Measurements from ENCODE around the gene MINDY3. TPM values are rescaled to one million over a fixed set of nuclear protein-coding genes. Genes with fewer than 3 reads are reported as not detected.

MINDY3 gene
- total RNA-seq, 1 experiment from 2014 or later = 10.8 TPM

GRCh38 chr10:15747632-15748031 is 112.7 kb downstream of the MINDY3 start:
- Histone ChIP-seq H3K9me2 (ENCODE audit: insufficient read depth) (no peaks in the 10 kb centered on the region), H3K9me3 (ENCODE audit: insufficient read depth, low read depth) (no peaks in the 10 kb centered on the region), H3F3A (ENCODE audit: insufficient read depth, low read depth) (no peaks in the 10 kb centered on the region), H3K27me3 (ENCODE audit: insufficient read depth, low read depth) (peaks cover 7% of the 10 kb centered on the region), H3K36me3 (ENCODE audit: low read depth) (no peaks in the 10 kb centered on the region), H3K79me2 (ENCODE audit: low read depth) (no peaks in the 10 kb centered on the region), H4K20me1 (ENCODE audit: insufficient read depth) (no peaks in the 10 kb centered on the region), H3K27ac (no peak overlapping the region), H3K4me3 (no peak overlapping the region), H2AFZ (no peak overlapping the region), H3K4me1 (replicated peaks; ENCODE audit: insufficient read depth) (no peaks in the 10 kb centered on the region), H3K4me2 (no peak overlapping the region)
- no peak for TF ChIP-seq CTCF (conservative IDR thresholded peaks at IDR 0.05)
- TF ChIP-seq EZH2 (IDR thresholded peaks at IDR 0.05; ENCODE audit: low read depth) = no peak
- ChIA-PET POLR2A (ENCODE audit: unreplicated experiment) (no interaction called here), CTCF (no interaction called here)
- no peak for DNase-seq
- BruUV-seq (replicated peaks) = no TSS peak
- intact Hi-C loops (cut with micrococcal nuclease; ENCODE audit: unreplicated experiment) = no loop called here

GRCh38 chr10:15745751-15746150 is 114.6 kb downstream of the MINDY3 start:
- no peak overlapping the region for H3K4me2 ChIP-seq
- no peaks in the 10 kb centered on the region for H3K9me3 ChIP-seq (ENCODE audit: insufficient read depth, low read depth)
- H3F3A ChIP-seq (ENCODE audit: insufficient read depth, low read depth) = no peaks in the 10 kb centered on the region
- POLR2A ChIA-PET (ENCODE audit: unreplicated experiment) = no interaction called here
- H3K27me3 ChIP-seq (ENCODE audit: insufficient read depth, low read depth) = peaks cover 7% of the 10 kb centered on the region
- no peaks in the 10 kb centered on the region for H3K9me2 ChIP-seq (ENCODE audit: insufficient read depth)
- no peak overlapping the region for H2AFZ ChIP-seq
- DNase-seq = no peak
- H3K27ac ChIP-seq = no peak overlapping the region
- H4K20me1 ChIP-seq (ENCODE audit: insufficient read depth) = no peaks in the 10 kb centered on the region
- intact Hi-C loops (cut with micrococcal nuclease; ENCODE audit: unreplicated experiment) = no loop called here
- no peaks in the 10 kb centered on the region for H3K79me2 ChIP-seq (ENCODE audit: low read depth)
- TF ChIP-seq EZH2 (IDR thresholded peaks at IDR 0.05; ENCODE audit: low read depth) = no peak
- no TSS peak for BruUV-seq (replicated peaks)
- no peaks in the 10 kb centered on the region for H3K4me1 ChIP-seq (replicated peaks; ENCODE audit: insufficient read depth)
- no peaks in the 10 kb centered on the region for H3K36me3 ChIP-seq (ENCODE audit: low read depth)
- CTCF ChIA-PET = no interaction called here
- H3K4me3 ChIP-seq = no peak overlapping the region

DNA sequence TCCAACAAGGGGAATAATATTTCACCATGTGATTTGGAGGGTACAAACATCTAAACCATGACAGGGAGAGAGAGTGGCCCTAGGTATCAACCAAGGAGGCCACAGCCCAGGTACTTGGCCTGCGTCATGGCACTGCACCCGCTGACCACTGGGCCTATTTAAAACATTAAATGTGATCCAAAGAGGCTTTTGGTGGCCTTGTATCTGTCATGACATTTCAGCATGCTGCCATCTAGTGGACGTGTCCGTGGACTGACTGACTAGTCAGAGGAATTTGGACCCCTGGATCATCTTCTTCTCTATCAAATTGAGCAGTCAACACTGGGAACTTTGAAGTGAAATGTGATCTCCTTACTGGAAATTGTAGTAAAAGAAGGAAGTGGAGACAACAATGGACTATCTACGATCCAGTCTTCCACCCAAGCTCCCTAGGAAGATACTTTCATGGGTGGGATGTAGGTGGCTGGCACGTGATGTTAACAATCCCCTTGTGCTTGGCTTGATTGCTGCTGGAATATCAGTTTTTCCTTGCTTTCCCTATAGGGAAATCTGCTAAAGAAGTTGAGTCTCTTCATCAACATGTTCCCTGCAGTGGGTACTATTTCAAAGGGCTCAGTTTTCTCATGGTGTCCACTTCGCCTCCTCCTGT is 116.0 kb downstream of the MINDY3 start:
- H3K9me3 ChIP-seq (ENCODE audit: insufficient read depth, low read depth) = no peaks in the 10 kb centered on the region
- BruUV-seq (replicated peaks) = no TSS peak
- no peaks in the 10 kb centered on the region for H4K20me1 ChIP-seq (ENCODE audit: insufficient read depth)
- no peaks in the 10 kb centered on the region for H3K79me2 ChIP-seq (ENCODE audit: low read depth)
- no peak overlapping the region for H3K27ac ChIP-seq
- H3K4me1 ChIP-seq (replicated peaks; ENCODE audit: insufficient read depth) = no peaks in the 10 kb centered on the region
- H3F3A ChIP-seq (ENCODE audit: insufficient read depth, low read depth) = no peaks in the 10 kb centered on the region
- no peak overlapping the region for H3K4me2 ChIP-seq
- H3K36me3 ChIP-seq (ENCODE audit: low read depth) = no peaks in the 10 kb centered on the region
- no peak overlapping the region for H3K4me3 ChIP-seq
- peak in 1 of 2 experiments; percentile 7 for DNase-seq
- intact Hi-C loops (cut with micrococcal nuclease; ENCODE audit: unreplicated experiment) = no loop called here
- no peaks in the 10 kb centered on the region for H3K9me2 ChIP-seq (ENCODE audit: insufficient read depth)
- ChIA-PET CTCF (no interaction called here), POLR2A (ENCODE audit: unreplicated experiment) (no interaction called here)
- H3K27me3 ChIP-seq (ENCODE audit: insufficient read depth, low read depth) = peaks cover 5% of the 10 kb centered on the region
- no peak overlapping the region for H2AFZ ChIP-seq
- TF ChIP-seq CTCF (conservative IDR thresholded peaks at IDR 0.05) = peak; percentile 58
- TF ChIP-seq EZH2 (IDR thresholded peaks at IDR 0.05; ENCODE audit: low read depth) = no peak

GRCh38 chr10:15743443-15743842 is 116.9 kb downstream of the MINDY3 start:
- BruUV-seq (replicated peaks) = no TSS peak
- H3K27ac ChIP-seq = no peak overlapping the region
- H2AFZ ChIP-seq = no peak overlapping the region
- intact Hi-C loops (cut with micrococcal nuclease; ENCODE audit: unreplicated experiment) = no loop called here
- no peaks in the 10 kb centered on the region for H3K79me2 ChIP-seq (ENCODE audit: low read depth)
- CTCF ChIA-PET = no interaction called here
- peaks cover 9% of the 10 kb centered on the region for H3K27me3 ChIP-seq (ENCODE audit: insufficient read depth, low read depth)
- no peak overlapping the region for H3K4me3 ChIP-seq
- no peaks in the 10 kb centered on the region for H3K9me3 ChIP-seq (ENCODE audit: insufficient read depth, low read depth)
- POLR2A ChIA-PET (ENCODE audit: unreplicated experiment) = no interaction called here
- no peaks in the 10 kb centered on the region for H3K9me2 ChIP-seq (ENCODE audit: insufficient read depth)
- no peak for DNase-seq
- TF ChIP-seq CTCF (conservative IDR thresholded peaks at IDR 0.05) (no peak), EZH2 (IDR thresholded peaks at IDR 0.05; ENCODE audit: low read depth) (no peak)
- H3K4me1 ChIP-seq (replicated peaks; ENCODE audit: insufficient read depth) = no peaks in the 10 kb centered on the region
- H3F3A ChIP-seq (ENCODE audit: insufficient read depth, low read depth) = no peaks in the 10 kb centered on the region
- no peak overlapping the region for H3K4me2 ChIP-seq
- no peaks in the 10 kb centered on the region for H4K20me1 ChIP-seq (ENCODE audit: insufficient read depth)
- no peaks in the 10 kb centered on the region for H3K36me3 ChIP-seq (ENCODE audit: low read depth)
